NOMO-1 (cell line): Measurements from ENCODE around the gene PALLD.
A peak's percentile ranks its signal among the peaks of the same experiment; 100 is the strongest.

ENCODE experiments used
- DNase-seq, 2 experiments: peaks; one replicate each; lab custom pipeline; 2025; ENCODE audit not compliant: unreplicated experiment in 2 of 2; lab: John Stamatoyannopoulos, UW

PALLD gene

DNA sequence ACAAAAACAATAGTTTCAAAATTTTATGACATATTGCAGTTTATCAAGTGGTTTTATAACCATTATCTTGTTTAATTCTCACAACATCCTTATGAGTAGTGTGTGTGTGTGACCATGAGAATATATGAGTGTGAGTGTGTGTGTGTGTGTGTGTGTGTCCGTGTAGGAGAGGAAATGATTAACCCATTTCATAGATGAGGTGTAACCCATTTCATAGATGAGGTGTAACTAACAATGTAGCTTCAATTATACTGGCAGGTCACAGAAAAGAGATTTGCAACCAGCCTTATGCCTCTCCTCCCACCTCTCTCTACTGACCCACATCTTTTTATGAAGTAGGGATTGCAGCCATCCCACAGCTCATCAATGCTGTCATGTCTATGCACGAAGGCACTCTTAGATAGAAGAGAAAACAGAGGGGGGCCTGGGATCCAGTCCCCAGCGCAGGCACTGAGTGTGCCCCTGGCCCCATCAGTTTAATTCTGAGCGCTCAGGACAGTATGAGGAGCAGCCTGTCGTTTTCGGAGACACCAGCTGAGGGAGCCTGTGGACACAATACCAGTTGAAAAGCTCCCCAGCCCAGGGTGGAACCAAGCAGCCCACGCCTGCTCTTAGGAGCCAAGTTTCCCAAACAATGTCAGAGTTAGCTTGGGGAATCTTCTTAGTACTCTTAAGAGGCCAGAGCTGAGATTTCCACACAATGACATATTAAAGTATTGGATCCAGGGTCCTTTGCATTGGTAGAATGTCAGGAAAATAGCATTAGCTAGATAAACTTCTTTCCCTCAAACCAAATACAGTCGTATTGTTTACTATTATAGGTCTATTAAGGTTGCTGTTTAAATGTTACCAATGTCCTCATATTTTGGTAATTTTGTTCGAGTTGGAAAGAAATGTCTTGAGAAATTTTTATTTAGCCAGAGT, 88.6 kb downstream of the PALLD start:
- DNase-seq = peak; percentile 19 to 51

- DNase-seq = no peak
Measured at GRCh38 chr4:168586926-168587325, 90.1 kb downstream of the PALLD start.

DNA sequence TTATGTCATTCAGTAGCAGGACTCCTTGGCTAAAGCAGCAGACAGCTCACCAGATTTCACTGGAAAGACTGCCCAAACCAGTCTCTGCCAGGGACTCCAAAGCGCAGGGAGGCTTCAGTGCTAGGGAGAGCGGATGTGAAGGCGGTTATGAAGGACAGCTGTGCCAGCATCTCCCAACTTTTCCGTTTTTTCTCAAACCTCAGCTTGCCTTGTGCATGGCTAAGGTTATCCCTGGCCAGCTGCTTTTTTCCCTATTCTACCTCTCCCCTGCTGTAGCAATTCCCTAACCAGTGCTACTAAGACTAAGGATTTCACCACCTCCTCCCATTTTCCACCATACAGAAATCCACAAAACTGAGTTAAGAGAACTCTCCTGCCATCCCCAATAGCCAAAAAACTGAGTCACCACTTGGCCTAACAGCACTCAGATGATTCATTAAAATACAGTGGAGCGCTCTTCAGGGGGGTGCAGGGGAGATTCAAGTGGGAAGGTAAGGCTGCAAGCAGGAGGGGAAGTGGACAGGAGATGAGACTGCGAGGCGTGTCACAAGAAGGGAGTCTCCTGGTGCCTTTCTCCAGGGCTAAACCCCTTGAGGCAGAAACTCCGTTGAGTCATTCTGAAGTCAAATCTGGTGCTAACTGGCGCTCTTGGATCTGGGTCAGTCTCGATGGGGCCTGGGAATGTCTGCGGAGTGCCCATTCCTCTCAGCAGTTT, 90.7 kb downstream of the PALLD start:
- no peak for DNase-seq

DNA sequence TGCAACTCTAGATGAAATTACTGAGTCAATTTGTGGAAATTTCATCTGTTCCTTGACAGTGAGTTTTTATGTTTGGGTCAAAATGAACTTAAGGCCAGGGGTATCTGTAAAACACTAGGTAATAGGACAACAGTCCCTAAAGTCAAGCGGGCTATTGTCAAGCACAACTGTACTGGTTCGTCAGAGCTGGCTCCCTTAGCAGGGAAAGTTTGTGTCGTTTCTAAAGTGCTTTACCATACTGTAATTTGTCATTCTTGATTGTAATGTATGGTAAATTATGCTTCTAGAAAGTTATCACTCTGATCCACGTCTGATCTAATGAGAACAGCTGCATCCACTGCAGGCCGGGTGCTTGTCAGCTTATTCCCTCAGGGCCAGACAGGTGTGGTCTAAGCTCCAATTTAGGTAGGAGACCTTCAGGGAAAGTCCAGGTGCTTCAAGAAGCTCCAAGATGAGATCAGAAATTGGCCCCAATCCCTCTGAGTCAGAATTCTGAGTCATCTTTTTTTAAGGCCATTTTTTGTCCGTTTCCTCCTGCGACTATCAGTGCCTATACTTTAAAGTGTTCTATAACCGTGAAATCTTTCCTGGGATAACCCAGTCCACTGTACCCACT, 92.2 kb downstream of the PALLD start:
- DNase-seq = no peak

DNA sequence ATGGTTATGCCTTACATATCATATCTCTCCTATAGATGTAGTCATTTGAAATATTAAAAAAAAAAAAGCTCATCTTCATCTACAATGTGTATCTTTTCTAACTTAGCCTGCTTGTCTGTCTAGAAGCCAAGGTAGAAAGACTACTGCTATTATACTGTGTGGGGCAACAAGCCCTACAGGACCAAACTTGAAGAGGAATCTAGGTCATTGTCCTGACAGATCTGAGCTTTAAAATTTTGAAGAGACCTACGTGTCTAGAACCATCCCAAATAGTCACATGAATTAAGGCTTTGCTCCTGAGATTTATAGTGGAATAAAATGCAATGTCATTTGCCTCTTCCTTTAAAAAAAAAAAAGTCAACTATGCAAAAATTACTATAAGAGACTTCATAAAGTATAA, 95.8 kb downstream of the PALLD start:
- DNase-seq = no peak

- DNase-seq = no peak
Measured at GRCh38 chr4:168593399-168593798, 96.5 kb downstream of the PALLD start.

DNA sequence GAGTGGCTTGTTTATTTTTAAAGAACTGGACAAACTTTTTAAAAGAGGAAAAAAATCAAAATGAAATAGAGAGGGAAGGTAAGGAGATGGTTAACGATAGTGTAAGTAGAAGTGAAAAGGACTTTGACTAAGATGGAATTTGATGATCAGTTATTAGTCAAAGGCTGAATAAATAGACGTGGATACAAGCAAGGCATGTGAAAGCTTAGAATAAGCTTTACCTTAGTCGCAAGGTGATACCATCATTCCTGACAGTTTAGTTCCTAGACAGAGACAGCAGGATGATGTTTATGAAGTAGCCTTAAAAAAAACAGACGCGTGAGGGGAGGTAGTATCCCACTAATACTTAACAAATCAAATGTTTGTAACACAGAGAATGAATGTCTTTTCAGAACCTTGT, 97.3 kb downstream of the PALLD start:
- no peak for DNase-seq

- no peak for DNase-seq
Measured at GRCh38 chr4:168598191-168598590, 101.3 kb downstream of the PALLD start.

DNA sequence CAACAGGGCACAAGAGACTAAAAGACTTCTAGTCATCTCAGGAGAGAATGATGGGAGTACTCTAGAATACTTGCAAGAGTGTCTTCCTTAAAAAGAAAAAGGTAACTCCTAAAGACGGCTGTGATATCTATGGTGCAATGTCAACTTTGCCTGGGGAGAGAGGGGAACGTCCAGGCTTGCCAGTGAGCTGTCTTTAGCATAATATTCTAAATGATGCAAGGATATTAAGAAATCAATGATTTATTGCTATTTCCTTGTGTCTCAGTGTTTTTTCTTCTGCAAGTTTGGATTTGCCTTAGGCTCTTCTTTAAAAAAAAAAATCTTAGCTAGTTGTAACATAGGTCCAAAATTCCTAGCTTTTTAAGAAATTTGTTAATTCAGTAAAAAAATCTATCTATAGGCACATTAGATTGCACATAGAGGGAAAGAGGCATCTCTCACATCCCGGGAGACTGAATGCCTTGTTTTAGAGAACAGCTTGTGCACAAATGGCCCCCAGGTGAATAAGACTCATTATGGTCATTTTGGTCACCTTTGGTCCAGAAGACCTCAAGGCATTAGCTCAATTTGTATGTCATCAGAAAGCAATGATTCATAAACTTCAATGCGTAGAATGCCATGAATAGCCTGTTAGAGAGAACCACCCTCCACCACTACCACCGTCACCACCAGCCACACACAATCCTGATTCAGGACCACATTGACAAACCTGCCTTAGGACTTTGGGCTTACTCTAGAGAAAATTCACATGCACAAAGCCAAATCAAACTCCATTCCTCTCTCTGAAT, 104.1 kb downstream of the PALLD start:
- DNase-seq = peak; percentile 53 to 73

- no peak for DNase-seq
Measured at GRCh38 chr4:168601899-168602298, 105.0 kb downstream of the PALLD start.

- DNase-seq = no peak
Measured at GRCh38 chr4:168604496-168605373, 107.9 kb downstream of the PALLD start.

DNA sequence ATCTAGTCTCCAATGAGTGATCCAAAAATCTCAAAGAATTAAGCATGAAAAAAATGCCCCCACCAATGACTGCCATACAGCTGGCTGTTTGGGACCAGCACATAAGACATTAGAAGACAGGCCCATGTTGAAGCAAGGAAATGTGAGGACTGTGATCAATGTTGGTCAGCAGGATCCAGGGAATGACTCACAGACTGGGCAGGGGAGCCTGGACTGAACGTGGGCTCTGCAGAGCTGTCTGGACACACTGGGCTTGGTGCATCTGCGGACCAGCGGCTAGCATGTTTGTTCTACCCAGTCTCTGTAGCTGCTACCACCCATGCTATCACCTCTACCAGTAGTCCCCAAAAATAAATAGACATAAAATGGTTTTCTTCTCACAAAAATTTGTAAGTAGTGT, 108.6 kb downstream of the PALLD start:
- DNase-seq = no peak

- DNase-seq = no peak
Measured at GRCh38 chr4:168607215-168607614, 110.4 kb downstream of the PALLD start.

DNA sequence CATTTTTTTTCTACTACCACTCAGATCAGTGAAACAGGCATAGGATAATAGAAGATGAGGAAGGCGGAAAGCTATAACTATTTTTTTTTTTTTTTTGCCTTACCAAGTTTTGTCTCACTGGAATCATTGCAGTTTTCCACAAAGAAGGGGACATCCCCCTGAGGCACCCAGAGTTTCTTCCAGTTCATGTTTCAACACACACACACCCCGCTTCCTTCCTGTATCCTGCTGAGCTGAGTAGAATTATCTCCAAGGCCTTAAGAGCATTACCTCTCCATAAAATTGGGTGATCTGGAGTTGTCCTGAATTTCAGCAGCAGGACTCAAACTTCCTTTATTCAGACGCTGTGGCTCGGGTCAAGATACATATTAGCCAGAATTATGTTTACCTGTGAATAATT, 111.9 kb downstream of the PALLD start:
- DNase-seq = no peak

GRCh38 chr4:168609369-168609768, 112.5 kb downstream of the PALLD start:
- DNase-seq = no peak

DNA sequence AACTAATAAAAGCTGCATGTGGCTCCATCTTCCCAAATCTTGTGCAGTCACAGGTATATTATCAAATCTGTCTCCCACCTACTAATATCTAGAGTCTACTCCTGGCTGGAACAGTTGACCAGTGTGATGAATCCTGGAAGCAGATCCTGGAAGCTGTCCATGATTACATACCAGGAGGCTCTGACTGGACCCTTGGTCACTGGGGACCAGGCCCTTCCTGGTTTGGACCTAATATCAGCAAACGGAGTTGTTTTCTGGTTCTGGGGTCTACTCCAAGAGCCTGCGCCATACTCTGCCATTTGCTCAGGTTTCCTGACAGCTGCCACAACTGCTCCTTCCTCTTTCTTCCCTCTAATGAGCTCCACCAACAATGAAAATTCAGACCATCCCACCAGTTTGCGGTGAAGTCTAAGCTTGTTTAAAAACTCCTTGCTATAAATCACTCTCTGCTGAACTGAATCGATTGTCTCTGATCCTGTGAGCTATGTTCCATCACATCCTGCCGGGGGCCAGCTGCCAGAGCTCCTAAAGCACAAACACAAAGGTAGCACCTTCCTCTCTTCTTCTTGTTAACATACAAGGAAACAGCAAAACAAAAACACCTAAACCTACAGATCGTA, 114.2 kb downstream of the PALLD start:
- peak; percentile 44 to 69 for DNase-seq

- peak in 1 of 2 experiments; percentile 25 for DNase-seq
Measured at GRCh38 chr4:168612450-168613135, 115.7 kb downstream of the PALLD start.

DNA sequence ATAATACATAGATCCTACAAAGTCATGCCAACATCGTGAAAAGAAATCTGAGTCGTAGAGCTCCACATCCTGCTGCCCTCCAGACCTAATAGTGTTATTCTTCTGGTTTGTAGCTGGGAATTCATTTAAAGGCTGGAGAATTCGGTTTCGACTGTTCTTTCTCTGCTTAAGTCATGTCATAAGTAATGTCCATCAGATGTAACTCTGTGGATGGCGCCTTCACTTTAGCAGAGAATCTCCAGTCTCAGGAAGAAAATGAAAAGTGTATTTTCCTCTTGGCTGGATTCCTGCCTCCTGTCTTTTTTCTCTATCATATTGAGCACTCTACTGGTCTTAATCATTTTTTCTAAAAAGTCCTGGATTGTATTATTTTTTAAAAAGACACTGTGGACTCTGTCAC, 117.0 kb downstream of the PALLD start:
- DNase-seq = no peak
